Activated CD8-positive, alpha-beta T cell treated with anti-CD3 and anti-CD28 coated beads, Interleukin-2, amount 10 ng/mL, durations not matched to agents 7 days and 5 days (primary cell): ENCODE measurements around the gene GIPC1. TPM values are rescaled to one million over a fixed set of nuclear protein-coding genes. Genes with fewer than 3 reads are reported as not detected.
A peak's percentile ranks its signal among the peaks of the same experiment; 100 is the strongest.

Experiments used
- ATAC-seq: fragments of 150-1000 bp; cut with Tn5 transposase; one replicate; pipeline ENCODE4 v1.10.0; 2021; ENCODE audit warnings: moderate library complexity
- CTCF ChIA-PET: fragments of 350-600 bp; sonication (Branson Sonifier 250); formaldehyde crosslinking; loops from one replicate; lab custom pipeline; 2021; ENCODE audit warnings: antibody characterized with exemption; lab: Charles Lee
- POLR2A ChIA-PET: fragments of 350-600 bp; sonication (Branson Sonifier 250); formaldehyde crosslinking; loops from one replicate; lab custom pipeline; 2021; ENCODE audit warnings: antibody characterized with exemption; lab: Charles Lee
- DNase-seq: peaks from one replicate; pipeline ENCODE4 v3.0.0-alpha.2; 2020
- H3K27ac Mint-ChIP-seq: one replicate; pipeline ENCODE4 v1.8.0; 2021; ENCODE audit warnings: mild to moderate bottlenecking, mixed read lengths
- H3K27me3 Mint-ChIP-seq: one replicate; pipeline ENCODE4 v1.8.0; 2021; ENCODE audit warnings: low read depth, mixed read lengths
- H3K36me3 Mint-ChIP-seq: one replicate; pipeline ENCODE4 v1.8.0; 2021; ENCODE audit warnings: low read depth, mixed read lengths
- H3K4me1 Mint-ChIP-seq: one replicate; pipeline ENCODE4 v1.8.0; 2021; ENCODE audit warnings: low read depth, mixed read lengths
- H3K4me3 Mint-ChIP-seq: one replicate; pipeline ENCODE4 v1.8.0; 2021; ENCODE audit warnings: mild to moderate bottlenecking, mixed read lengths
- H3K9me3 Mint-ChIP-seq: one replicate; pipeline ENCODE4 v1.8.0; 2022; ENCODE audit warnings: mixed read lengths; ENCODE audit not compliant: insufficient read depth
- total RNA-seq, 2 experiments: library from RNA; stranded (reverse); gene quantifications; one replicate each; pipeline ENCODE4 v1.2.3, GENCODE V29; 2021

The GIPC1 gene
- total RNA-seq, 2 experiments from 2014 or later = 37.9 to 39.3 TPM

DNA sequence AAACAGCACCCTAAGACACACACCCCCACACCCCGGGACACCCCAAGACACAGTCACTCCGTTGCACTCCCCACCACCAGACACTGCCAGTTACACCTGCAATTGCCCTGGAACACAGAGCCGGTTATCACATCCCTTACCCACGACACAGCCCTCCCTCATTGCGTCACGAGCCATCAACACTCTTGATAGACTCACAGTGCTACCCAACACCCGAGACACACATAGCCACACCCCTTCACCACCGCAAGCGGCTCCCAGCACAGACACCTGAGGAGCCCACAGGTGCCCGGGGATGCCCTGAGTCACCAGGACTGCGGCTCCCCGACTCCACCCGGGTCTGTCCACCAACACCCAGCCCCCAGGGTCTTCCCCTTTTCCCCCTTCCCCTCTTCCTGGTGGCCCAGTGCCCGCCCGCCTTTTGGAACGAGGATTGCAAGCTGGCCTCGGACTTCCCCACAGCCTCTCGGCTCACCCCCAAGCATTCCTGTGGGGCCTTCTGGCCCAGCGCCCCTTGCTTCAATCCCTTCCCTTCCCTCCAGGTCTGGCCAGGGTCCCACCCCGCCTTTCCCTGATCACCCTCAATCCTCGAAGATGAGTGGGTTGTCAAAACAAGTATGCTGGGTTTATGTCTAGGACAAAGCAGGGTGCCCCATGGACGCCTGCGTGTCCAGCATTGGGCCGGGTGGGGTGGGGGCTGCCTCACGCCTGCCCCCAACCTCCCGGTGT, 19.1 kb downstream of the GIPC1 start:
- no peak overlapping the region for H3K4me3 Mint-ChIP-seq
- peak overlapping the region; percentile 44 for H3K27ac Mint-ChIP-seq

DNA sequence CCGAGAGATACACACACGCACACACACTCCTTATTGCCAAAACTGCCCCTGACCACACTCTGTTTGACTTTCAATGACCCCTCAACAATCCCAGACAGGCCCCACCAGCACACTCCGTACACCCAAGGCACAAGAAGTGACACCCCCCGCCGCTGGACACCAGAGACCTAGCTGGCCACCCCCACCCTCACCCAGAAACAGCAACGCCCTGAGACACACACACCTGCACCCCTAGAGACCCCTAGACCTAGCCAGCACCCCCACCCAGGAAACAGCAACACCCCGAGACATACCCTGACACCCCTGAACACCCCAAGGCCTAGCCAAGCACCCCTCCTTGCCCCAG, 19.6 kb downstream of the GIPC1 start:
- DNase-seq (no peak), ATAC-seq (no peak)
- Mint-ChIP-seq H3K4me3 (no peak overlapping the region), H3K27me3 (peaks cover 16% of the 10 kb centered on the region), H3K27ac (peak overlapping the region; percentile 50), H3K9me3 (no peaks in the 10 kb centered on the region), H3K36me3 (peaks cover 4% of the 10 kb centered on the region), H3K4me1 (peaks cover 40% of the 10 kb centered on the region)
- POLR2A ChIA-PET = no interaction called here
- CTCF ChIA-PET = no interaction called here

More for the DNA sequence above, 19.1 kb downstream of the GIPC1 start:
- Mint-ChIP-seq H3K9me3 (no peaks in the 10 kb centered on the region), H3K36me3 (peaks cover 2% of the 10 kb centered on the region), H3K4me1 (peaks cover 38% of the 10 kb centered on the region), H3K27me3 (peaks cover 16% of the 10 kb centered on the region)
- POLR2A ChIA-PET = no interaction called here
- CTCF ChIA-PET = interaction anchor here (1.2 kb wide), 1 partner anchor 9 kb away, joined by 3 read pairs; no protein-coding TSS in a partner anchor
- DNase-seq (no peak), ATAC-seq (no peak)

DNA sequence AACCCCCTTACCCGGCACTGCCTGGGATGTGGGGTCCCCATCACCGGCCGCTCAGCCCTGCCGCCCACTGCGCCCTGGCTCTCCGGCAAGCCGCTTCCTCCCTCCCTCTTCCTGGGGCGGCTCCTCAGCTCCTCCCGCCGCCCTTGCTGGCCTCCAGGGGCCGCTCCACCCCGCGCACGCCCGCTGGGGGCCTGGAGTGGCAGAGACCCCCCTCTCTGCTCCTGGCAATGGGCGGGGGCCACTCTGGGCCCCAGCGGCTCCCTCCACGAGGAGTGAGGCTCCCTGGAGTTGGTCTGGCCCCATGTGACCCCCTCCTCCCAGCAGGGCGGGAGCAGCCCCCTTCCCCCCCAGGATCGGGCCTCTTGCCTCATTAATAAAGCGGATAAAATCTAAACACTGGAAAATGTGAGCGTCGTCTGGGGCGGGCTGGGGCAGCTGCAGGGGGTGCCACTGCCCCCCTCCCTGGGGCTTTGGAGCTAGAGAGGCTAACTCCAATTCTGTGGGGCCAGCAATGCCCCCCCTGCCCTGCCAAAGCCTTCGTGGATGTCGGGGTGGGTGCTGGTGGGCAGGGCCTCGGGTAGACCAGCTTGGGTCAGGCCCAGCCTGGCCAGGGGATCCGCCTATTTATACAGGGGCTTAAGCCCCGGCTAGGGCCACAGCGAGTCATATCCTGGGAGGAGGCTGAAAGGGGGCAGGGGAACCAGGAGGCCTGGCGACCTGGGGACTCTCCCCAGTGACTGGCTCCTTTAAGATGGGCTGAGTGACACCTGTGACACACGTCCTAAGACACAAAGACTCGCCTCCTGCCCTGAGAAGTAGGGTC, 20.5 kb downstream of the GIPC1 start, which contains the start of gene PTGER1:
Gene PTGER1, minus strand, starts transcription at position 104 of the 823 bp plus-strand sequence. CDS start 1,034 bp downstream, outside the sequence.
- DNase-seq = peak; percentile 60
- Mint-ChIP-seq H3K4me3 (peak within 1 kb of the TSS; percentile 5), H3K27me3 (peaks cover 16% of the 10 kb centered on the region), H3K4me1 (peaks cover 43% of the 10 kb centered on the region), H3K9me3 (no peaks in the 10 kb centered on the region), H3K27ac (peak within 1 kb of the TSS; percentile 50), H3K36me3 (peaks cover 4% of the 10 kb centered on the region)
- peak; percentile 49 for ATAC-seq
- ChIA-PET POLR2A (interaction anchor here (1.3 kb wide), 1 partner anchor 9 kb away, joined by 5 read pairs; no protein-coding TSS in a partner anchor), CTCF (interaction anchor here (0.6 to 1.3 kb wide), 10 partner anchors 8 to 55 kb away, joined by 3 to 5 read pairs (median 3); partner anchors contain the start of gene PKN1)

DNA sequence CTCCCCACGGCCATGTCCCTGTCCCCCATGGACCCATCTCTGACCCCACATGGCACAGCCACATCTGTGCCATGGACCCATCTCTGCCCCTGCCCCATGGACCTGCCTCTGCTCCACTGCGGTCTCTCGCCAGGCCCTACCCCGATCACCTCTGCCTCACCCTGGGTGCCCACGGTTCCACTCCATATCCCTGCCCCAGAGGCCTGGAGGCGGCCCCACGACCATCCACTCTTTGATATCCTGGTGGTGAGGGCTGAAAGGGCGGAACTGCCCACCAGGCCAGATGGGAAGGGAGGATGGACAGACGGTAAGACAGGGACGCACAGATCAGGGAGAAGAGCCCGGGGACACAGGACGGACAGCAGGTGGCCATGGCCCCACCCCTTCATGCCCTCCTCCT, 21.1 kb downstream of the GIPC1 start:
- H3K4me3 Mint-ChIP-seq = peak overlapping the region; percentile 1
- no peak overlapping the region for H3K27ac Mint-ChIP-seq
- peaks cover 7% of the 10 kb centered on the region for H3K36me3 Mint-ChIP-seq
- no peaks in the 10 kb centered on the region for H3K9me3 Mint-ChIP-seq
- ATAC-seq (no peak), DNase-seq (no peak)
- ChIA-PET CTCF (interaction anchor here (0.6 to 1.3 kb wide), 10 partner anchors 9 to 55 kb away, joined by 3 to 5 read pairs (median 3); partner anchors contain the start of gene PKN1), POLR2A (interaction anchor here (1.3 kb wide), 1 partner anchor 10 kb away, joined by 5 read pairs; no protein-coding TSS in a partner anchor)
- H3K27me3 Mint-ChIP-seq = peaks cover 16% of the 10 kb centered on the region
- peaks cover 43% of the 10 kb centered on the region for H3K4me1 Mint-ChIP-seq

GRCh38 chr19:14473978-14474578, 21.8 kb downstream of the GIPC1 start:
- ATAC-seq (no peak), DNase-seq (no peak)
- CTCF ChIA-PET = no interaction called here
- Mint-ChIP-seq H3K27me3 (peaks cover 16% of the 10 kb centered on the region), H3K4me3 (no peak overlapping the region), H3K27ac (no peak overlapping the region), H3K9me3 (no peaks in the 10 kb centered on the region), H3K36me3 (peaks cover 11% of the 10 kb centered on the region), H3K4me1 (peaks cover 43% of the 10 kb centered on the region)
- POLR2A ChIA-PET = no interaction called here

DNA sequence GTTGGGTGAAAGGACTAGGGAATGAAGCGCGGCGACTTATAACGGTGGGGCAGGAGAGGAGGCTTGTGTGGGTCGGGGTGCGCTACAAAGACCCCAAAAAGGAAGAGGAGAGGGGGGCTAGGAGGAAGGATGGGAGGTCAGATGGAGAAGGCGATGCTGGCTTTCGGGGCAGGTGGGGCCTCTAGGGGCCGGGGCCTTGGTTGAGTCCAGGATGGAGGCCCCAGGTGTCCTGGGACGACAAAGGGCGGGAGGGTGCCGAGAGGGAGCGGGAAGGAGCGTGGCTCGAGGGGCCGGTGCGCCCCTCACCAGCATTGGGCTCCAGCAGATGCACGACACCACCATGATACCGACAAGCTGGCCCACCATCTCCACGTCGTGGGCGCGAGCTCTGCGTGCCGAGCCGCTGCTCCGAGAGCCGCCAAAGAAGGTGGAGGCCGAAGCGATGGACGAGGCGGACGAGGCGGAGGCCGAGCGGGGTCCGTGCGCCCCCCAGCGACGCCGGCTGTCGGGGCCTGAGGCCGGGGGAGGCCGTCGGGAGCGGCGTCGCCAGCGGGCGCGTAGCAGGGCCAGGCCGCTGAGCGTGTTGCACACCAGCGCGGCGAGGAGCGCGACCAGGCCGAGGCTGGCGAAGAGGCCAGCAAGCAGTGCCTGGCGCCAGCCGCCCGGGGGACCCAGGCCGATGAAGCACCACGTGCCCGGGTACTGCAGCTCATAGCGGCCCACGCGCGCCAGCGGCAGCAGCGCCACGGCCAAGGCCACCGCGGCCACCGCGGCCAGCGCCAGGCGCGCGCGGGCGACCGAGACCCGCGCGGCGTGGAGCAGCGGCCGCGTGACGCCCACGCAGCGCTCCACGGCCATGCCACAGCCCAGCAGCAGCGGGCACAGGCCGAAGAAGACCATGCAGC, 22.6 kb downstream of the GIPC1 start:
- H3K36me3 Mint-ChIP-seq = peaks cover 17% of the 10 kb centered on the region
- no peak for DNase-seq
- H3K4me1 Mint-ChIP-seq = peaks cover 43% of the 10 kb centered on the region
- POLR2A ChIA-PET = interaction anchor here (1.0 to 1.4 kb wide), 4 partner anchors 14 to 92 kb away, joined by 3 read pairs; partner anchors contain the start of genes ADGRE5 and PKN1
- H3K9me3 Mint-ChIP-seq = no peaks in the 10 kb centered on the region
- no peak for ATAC-seq
- H3K4me3 Mint-ChIP-seq = no peak overlapping the region
- CTCF ChIA-PET = interaction anchor here (0.6 to 2.6 kb wide), 18 partner anchors 7 to 337 kb away, joined by 3 to 26 read pairs (median 4); partner anchors contain the start of genes ASF1B, DDX39A and DNAJB1
- H3K27me3 Mint-ChIP-seq = peaks cover 16% of the 10 kb centered on the region
- H3K27ac Mint-ChIP-seq = peak overlapping the region; percentile 34

GRCh38 chr19:14472202-14472938, 23.6 kb downstream of the GIPC1 start:
- DNase-seq = peak; percentile 88
- Mint-ChIP-seq H3K9me3 (no peaks in the 10 kb centered on the region), H3K36me3 (peaks cover 20% of the 10 kb centered on the region), H3K27me3 (peaks cover 16% of the 10 kb centered on the region), H3K4me1 (peaks cover 43% of the 10 kb centered on the region), H3K27ac (no peak overlapping the region), H3K4me3 (no peak overlapping the region)
- POLR2A ChIA-PET = interaction anchor here (0.6 to 1.4 kb wide), 5 partner anchors 13 to 91 kb away, joined by 3 read pairs; partner anchors contain the start of genes ADGRE5 and PKN1
- ATAC-seq = peak; percentile 73
- CTCF ChIA-PET = interaction anchor here (0.6 to 2.6 kb wide), 26 partner anchors 8 to 336 kb away, joined by 3 to 26 read pairs (median 4); partner anchors contain the start of genes ASF1B, DDX39A, DNAJB1 and GIPC1

GRCh38 chr19:14471436-14472187, 24.3 kb downstream of the GIPC1 start:
- ATAC-seq = no peak
- Mint-ChIP-seq H3K36me3 (peaks cover 20% of the 10 kb centered on the region), H3K27me3 (peaks cover 16% of the 10 kb centered on the region), H3K27ac (no peak overlapping the region), H3K4me3 (no peak overlapping the region), H3K4me1 (peaks cover 42% of the 10 kb centered on the region), H3K9me3 (no peaks in the 10 kb centered on the region)
- POLR2A ChIA-PET = interaction anchor here (0.6 to 1.4 kb wide), 6 partner anchors 12 to 90 kb away, joined by 3 read pairs; partner anchors contain the start of genes ADGRE5 and PKN1
- CTCF ChIA-PET = interaction anchor here (0.6 to 2.6 kb wide), 15 partner anchors 10 to 335 kb away, joined by 3 to 26 read pairs (median 4); partner anchors contain the start of genes ASF1B, DNAJB1 and GIPC1
- DNase-seq = no peak

DNA sequence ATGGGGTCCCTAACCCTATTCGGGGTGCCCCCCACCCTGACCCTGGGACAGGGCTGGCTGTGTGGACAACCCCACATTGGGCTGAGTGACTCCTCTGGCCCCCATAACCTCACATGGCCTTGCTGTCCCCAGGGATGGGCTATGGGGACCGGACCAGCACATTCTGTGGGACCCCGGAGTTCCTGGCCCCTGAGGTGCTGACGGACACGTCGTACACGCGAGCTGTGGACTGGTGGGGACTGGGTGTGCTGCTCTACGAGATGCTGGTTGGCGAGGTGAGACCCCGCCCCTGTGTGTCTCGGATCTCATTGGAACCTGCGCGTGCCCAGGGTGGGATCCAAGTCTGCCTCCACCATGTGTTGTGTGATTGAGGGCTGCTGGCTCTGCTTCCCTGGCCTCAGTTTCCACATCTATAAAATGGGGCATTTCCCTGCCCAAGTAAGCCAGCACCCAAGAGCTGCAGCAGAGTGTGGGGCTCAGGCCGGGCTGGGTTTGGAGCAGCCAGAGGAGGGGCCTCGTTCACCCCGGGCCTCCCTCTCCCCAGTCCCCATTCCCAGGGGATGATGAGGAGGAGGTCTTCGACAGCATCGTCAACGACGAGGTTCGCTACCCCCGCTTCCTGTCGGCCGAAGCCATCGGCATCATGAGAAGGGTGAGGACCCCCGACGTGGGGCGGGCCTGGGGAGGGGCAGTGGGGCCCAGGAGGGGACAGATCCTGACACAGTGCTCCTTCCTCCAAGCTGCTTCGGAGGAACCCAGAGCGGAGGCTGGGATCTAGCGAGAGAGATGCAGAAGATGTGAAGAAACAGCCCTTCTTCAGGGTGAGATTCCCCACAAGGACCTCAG, 25.7 kb downstream of the GIPC1 start:
- Mint-ChIP-seq H3K4me1 (peaks cover 28% of the 10 kb centered on the region), H3K4me3 (no peak overlapping the region), H3K9me3 (no peaks in the 10 kb centered on the region), H3K27me3 (peaks cover 16% of the 10 kb centered on the region), H3K27ac (no peak overlapping the region), H3K36me3 (peaks cover 25% of the 10 kb centered on the region)
- no peak for DNase-seq
- no peak for ATAC-seq
- POLR2A ChIA-PET = no interaction called here
- CTCF ChIA-PET = interaction anchor here (0.8 kb wide), 1 partner anchor 14 kb away, joined by 3 read pairs; no protein-coding TSS in a partner anchor
